ENCODE data around the gene UROC1. TPM values are rescaled to one million over a fixed set of nuclear protein-coding genes. Genes with fewer than 3 reads are reported as not detected.

UROC1 gene
- total RNA-seq, 2 experiments from 2014 or later, result 0.09 TPM; not detected in 1

DNA sequence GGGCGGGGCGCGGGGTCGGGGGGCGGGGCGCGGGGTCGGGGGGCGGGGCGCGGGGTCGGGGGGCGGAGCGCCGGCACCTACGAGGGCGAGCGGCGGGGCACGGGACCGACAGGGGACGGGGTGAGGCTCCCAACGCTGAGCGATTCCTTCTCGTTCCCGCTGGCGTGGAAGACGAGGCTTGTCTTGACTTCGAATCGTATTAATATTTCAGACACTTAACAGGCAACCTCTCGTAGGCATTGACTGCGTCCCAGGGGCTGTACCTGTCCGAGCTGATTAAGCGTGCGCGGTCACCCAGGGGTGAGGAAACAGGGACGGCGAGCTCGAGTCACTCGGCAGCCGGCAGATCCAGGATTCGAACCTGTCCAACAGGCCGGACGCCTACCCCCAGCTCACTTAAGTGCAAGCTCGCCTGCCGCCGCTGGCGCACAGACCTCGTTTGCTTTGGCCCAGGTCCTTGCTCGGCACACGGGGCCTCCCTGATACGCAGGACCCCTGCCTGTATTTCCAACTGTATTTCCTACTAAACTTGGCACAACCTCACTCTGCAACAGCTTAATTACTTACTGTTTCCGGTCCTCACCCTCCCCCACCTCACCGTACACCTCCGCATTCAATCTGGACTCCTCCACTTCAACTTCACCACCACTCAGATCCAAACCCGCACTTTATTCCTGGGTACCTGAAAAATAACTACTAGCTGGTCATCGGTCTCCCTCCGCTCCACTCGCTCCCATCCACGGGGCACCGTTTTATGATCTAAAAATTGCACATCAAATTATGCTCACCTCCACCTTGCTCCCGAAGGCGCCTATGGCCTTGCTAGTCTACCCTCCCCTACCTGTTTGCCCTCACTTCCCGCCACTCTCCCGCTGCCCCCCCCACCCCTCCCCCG is 41.2 kb downstream of the UROC1 start:
- Histone ChIP-seq H3K27ac (ENCODE audit: low read depth, low read length, poor library complexity, severe bottlenecking) (no peak overlapping the region), H3K9me2 (ENCODE audit: insufficient read depth, low read length) (no peaks in the 10 kb centered on the region), H3K36me3 (ENCODE audit: insufficient read depth, low read length) (peaks cover 16% of the 10 kb centered on the region), H3K79me2 (ENCODE audit: insufficient read depth, low read depth, low read length) (peaks cover 29% of the 10 kb centered on the region), H4K20me1 (ENCODE audit: insufficient read depth, low read length) (peaks cover 15% of the 10 kb centered on the region; the same call in 1 of the 2 replicates), H3K9me3 (ENCODE audit: low read length) (no peaks in the 10 kb centered on the region), H2AFZ (ENCODE audit: low read length) (peak overlapping the region; percentile 89), H3K4me3 (ENCODE audit: low read depth, low read length, poor library complexity, severe bottlenecking) (peak overlapping the region; percentile 70), H3K4me1 (ENCODE audit: insufficient read depth, low read length, poor library complexity, severe bottlenecking) (peaks cover 35% of the 10 kb centered on the region), H3K4me2 (ENCODE audit: low read length) (peak overlapping the region; percentile 71)
- CTCF ChIA-PET (ENCODE audit: unreplicated experiment), result interaction anchor here (0.6 kb wide), 1 partner anchor 304 kb away, joined by 3 read pairs; no protein-coding TSS in a partner anchor
- POLR2A ChIA-PET, result no interaction called here
- DNase-seq (ENCODE audit: low spot score), result no peak
- TF ChIP-seq EZH2phosphoT487 (IDR thresholded peaks at IDR 0.05; ENCODE audit: borderline replicate concordance, low read depth, low read length), result no peak
- TF ChIP-seq, protein P1, sequence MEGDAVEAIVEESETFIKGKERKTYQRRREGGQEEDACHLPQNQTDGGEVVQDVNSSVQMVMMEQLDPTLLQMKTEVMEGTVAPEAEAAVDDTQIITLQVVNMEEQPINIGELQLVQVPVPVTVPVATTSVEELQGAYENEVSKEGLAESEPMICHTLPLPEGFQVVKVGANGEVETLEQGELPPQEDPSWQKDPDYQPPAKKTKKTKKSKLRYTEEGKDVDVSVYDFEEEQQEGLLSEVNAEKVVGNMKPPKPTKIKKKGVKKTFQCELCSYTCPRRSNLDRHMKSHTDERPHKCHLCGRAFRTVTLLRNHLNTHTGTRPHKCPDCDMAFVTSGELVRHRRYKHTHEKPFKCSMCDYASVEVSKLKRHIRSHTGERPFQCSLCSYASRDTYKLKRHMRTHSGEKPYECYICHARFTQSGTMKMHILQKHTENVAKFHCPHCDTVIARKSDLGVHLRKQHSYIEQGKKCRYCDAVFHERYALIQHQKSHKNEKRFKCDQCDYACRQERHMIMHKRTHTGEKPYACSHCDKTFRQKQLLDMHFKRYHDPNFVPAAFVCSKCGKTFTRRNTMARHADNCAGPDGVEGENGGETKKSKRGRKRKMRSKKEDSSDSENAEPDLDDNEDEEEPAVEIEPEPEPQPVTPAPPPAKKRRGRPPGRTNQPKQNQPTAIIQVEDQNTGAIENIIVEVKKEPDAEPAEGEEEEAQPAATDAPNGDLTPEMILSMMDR (conservative IDR thresholded peaks at IDR 0.05; ENCODE audit: low read length), result no peak
- intact Hi-C loops (cut with micrococcal nuclease; ENCODE audit: unreplicated experiment), result loop anchor here (5.0 to 10.0 kb wide), 2 partner anchors 119 to 192 kb away; partner anchors contain the start of gene KLF15
- BruUV-seq (replicated peaks), result no TSS peak

DNA sequence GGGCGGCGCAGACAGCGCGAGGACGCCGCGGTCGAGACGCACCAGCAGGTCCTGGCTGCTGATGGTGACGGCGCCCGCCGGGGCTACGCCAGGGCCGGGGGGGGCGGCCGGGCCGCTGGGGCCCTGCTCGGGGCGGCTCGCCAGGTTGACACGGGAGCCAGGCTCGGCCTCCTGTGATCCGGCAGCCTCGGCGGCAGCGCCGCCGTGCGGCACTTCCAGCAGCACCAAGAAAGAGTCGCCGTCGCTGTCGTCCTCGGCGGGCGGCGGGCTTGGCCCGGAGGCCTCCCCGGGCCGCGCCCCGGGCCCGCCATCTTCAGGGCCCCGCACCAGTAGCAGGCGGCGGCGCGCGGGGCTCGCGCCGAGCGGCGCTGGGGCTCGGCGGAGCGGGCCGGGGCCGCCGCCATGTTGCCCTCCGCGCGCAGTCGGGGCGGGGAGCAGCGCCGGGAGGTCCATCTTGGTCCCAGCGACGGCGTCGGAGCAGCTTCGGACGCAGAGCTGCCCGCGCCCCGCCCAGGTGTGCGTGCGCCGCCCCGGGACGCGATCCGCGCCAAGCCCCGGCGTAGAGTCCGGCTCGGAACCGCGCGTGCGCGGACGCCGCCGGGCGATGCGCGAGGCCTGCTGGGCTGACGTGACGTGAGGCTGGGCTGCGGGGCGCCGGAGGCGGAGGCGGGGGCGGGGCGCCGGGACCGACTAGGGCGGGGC is 42.0 kb downstream of the UROC1 start, which contains the start of gene ZXDC:
Gene ZXDC, minus strand, starts transcription at position 479 of the 702 bp plus-strand sequence. Its CDS starts 26 bp downstream, at position 453.
- Histone ChIP-seq H3K36me3 (ENCODE audit: insufficient read depth, low read length) (peaks cover 24% of the 10 kb centered on the region), H3K4me2 (ENCODE audit: low read length) (peak within 1 kb of the TSS; percentile 85), H3K27ac (ENCODE audit: low read depth, low read length, poor library complexity, severe bottlenecking) (peak within 1 kb of the TSS; percentile 34), H4K20me1 (ENCODE audit: insufficient read depth, low read length) (peaks cover 15% of the 10 kb centered on the region; the same call in 1 of the 2 replicates), H3K79me2 (ENCODE audit: insufficient read depth, low read depth, low read length) (peaks cover 29% of the 10 kb centered on the region), H3K9me3 (ENCODE audit: low read length) (no peaks in the 10 kb centered on the region), H3K4me1 (ENCODE audit: insufficient read depth, low read length, poor library complexity, severe bottlenecking) (peaks cover 35% of the 10 kb centered on the region), H3K4me3 (ENCODE audit: low read depth, low read length, poor library complexity, severe bottlenecking) (peak within 1 kb of the TSS; percentile 76), H3K9me2 (ENCODE audit: insufficient read depth, low read length) (no peaks in the 10 kb centered on the region), H2AFZ (ENCODE audit: low read length) (peak within 1 kb of the TSS; percentile 89)
- POLR2A ChIA-PET, result no interaction called here
- peak; percentile 94 for DNase-seq (ENCODE audit: low spot score)
- no TSS peak for BruUV-seq (replicated peaks)
- intact Hi-C loops (cut with micrococcal nuclease; ENCODE audit: unreplicated experiment), result loop anchor here (1.0 to 10.0 kb wide), 3 partner anchors 118 to 229 kb away; partner anchors contain the start of gene KLF15
- CTCF ChIA-PET (ENCODE audit: unreplicated experiment), result interaction anchor here (0.6 kb wide), 1 partner anchor 305 kb away, joined by 3 read pairs; no protein-coding TSS in a partner anchor
- TF ChIP-seq EZH2phosphoT487 (IDR thresholded peaks at IDR 0.05; ENCODE audit: borderline replicate concordance, low read depth, low read length), result no peak
- TF ChIP-seq, protein P1 (conservative IDR thresholded peaks at IDR 0.05; ENCODE audit: low read length), result peak; percentile 45; the same call in 1 of the 2 replicates

All from OCI-LY7 (cell line).